ENCODE results near the gene CACNA2D4.

Gene CACNA2D4

GRCh38 chr12:1815814-1816729 lies 102.4 kb downstream of the CACNA2D4 start:
- DNase-seq (ENCODE audit: low read depth), result no peak

- DNase-seq (ENCODE audit: low read depth), result no peak
Measured at GRCh38 chr12:1815108-1815507, 103.3 kb downstream of the CACNA2D4 start.

GRCh38 chr12:1814266-1814665 lies 104.2 kb downstream of the CACNA2D4 start:
- no peak for DNase-seq (ENCODE audit: low read depth)

GRCh38 chr12:1812650-1813302 lies 105.7 kb downstream of the CACNA2D4 start:
- DNase-seq (ENCODE audit: low read depth), result no peak

- DNase-seq (ENCODE audit: low read depth), result no peak
Measured at GRCh38 chr12:1811948-1812291, 106.5 kb downstream of the CACNA2D4 start.

- DNase-seq (ENCODE audit: low read depth), result no peak
Measured at GRCh38 chr12:1811281-1811947, 107.0 kb downstream of the CACNA2D4 start.

GRCh38 chr12:1810931-1811280 lies 107.5 kb downstream of the CACNA2D4 start:
- no peak for DNase-seq (ENCODE audit: low read depth)

GRCh38 chr12:1810201-1810930 lies 108.1 kb downstream of the CACNA2D4 start:
- no peak for DNase-seq (ENCODE audit: low read depth)

GRCh38 chr12:1809591-1810190 lies 108.8 kb downstream of the CACNA2D4 start:
- DNase-seq (ENCODE audit: low read depth), result no peak

GRCh38 chr12:1808798-1809480 lies 109.5 kb downstream of the CACNA2D4 start:
- no peak for DNase-seq (ENCODE audit: low read depth)

- DNase-seq (ENCODE audit: low read depth), result no peak
Measured at GRCh38 chr12:1808036-1808797, 110.2 kb downstream of the CACNA2D4 start.

GRCh38 chr12:1807087-1807860 lies 111.2 kb downstream of the CACNA2D4 start:
- no peak for DNase-seq (ENCODE audit: low read depth)

- DNase-seq (ENCODE audit: low read depth), result no peak
Measured at GRCh38 chr12:1806301-1807086, 112.0 kb downstream of the CACNA2D4 start.

GRCh38 chr12:1805441-1806081 lies 112.9 kb downstream of the CACNA2D4 start:
- no peak for DNase-seq (ENCODE audit: low read depth)

- DNase-seq (ENCODE audit: low read depth), result peak; percentile 54
Measured at GRCh38 chr12:1804545-1805332, 113.7 kb downstream of the CACNA2D4 start.

- DNase-seq (ENCODE audit: low read depth), result no peak
Measured at GRCh38 chr12:1803736-1804135, 114.7 kb downstream of the CACNA2D4 start.

- no peak for DNase-seq (ENCODE audit: low read depth)
Measured at GRCh38 chr12:1801303-1801975, 117.0 kb downstream of the CACNA2D4 start.
